B cell (primary cell): ENCODE results near the gene GPR3.

Source experiments
- CTCF ChIP-seq: fragments of 200-600 bp; IDR thresholded peaks from one replicate; pipeline ENCODE4 v1.8.0; 2022; ENCODE audit warnings: antibody characterized with exemption, mild to moderate bottlenecking
- EZH2 ChIP-seq: IDR thresholded peaks from 2 replicates; pipeline ENCODE4 v1.6.1; 2012; ENCODE audit warnings: borderline replicate concordance, low read depth, mild to moderate bottlenecking, moderate library complexity, low read length; ENCODE audit not compliant: insufficient read depth, poor library complexity, severe bottlenecking

GRCh38 chr1:27388337-27389005 lies 4.0 kb upstream of the GPR3 start:
- TF ChIP-seq CTCF (peak; percentile 88), EZH2 (no peak)
